Measurements from ENCODE around the gene PTPRG. TPM values are rescaled to one million over a fixed set of nuclear protein-coding genes. Genes with fewer than 3 reads are reported as not detected.
"Not testable (repeated sequence)": the region's sequence is repeated elsewhere in the genome, so short reads cannot be mapped to it uniquely, and the experiment has no call there.

The PTPRG gene
- total RNA-seq, 6 experiments from 2014 or later = 29.4 to 34.7 (median 32.7) TPM

- H3K27ac Mint-ChIP-seq = no peak overlapping the region
- H3K27me3 Mint-ChIP-seq (ENCODE audit: insufficient read depth) = peaks cover 10% of the 10 kb centered on the region
- H3K4me3 Mint-ChIP-seq = no peak overlapping the region
- H3K4me1 Mint-ChIP-seq (ENCODE audit: low read depth) = no peaks in the 10 kb centered on the region
- no peaks in the 10 kb centered on the region for H3K9me3 Mint-ChIP-seq
- no peak for TF ChIP-seq CTCF (IDR thresholded peaks at IDR 0.05)
- H3K36me3 Mint-ChIP-seq (ENCODE audit: low read depth) = no peaks in the 10 kb centered on the region
- no peak for DNase-seq
Measured at GRCh38 chr3:61545716-61546115, 15.7 kb upstream of the PTPRG start.

- Mint-ChIP-seq H3K27ac (no peak overlapping the region), H3K9me3 (no peaks in the 10 kb centered on the region), H3K36me3 (ENCODE audit: low read depth) (no peaks in the 10 kb centered on the region), H3K4me3 (no peak overlapping the region), H3K27me3 (ENCODE audit: insufficient read depth) (peaks cover 17% of the 10 kb centered on the region), H3K4me1 (ENCODE audit: low read depth) (no peaks in the 10 kb centered on the region)
- no peak for TF ChIP-seq CTCF (IDR thresholded peaks at IDR 0.05)
- no peak for DNase-seq
Measured at GRCh38 chr3:61547625-61548024, 13.7 kb upstream of the PTPRG start.

GRCh38 chr3:61552704-61553103, 8.7 kb upstream of the PTPRG start:
- not testable (repeated sequence) for H3K4me1 Mint-ChIP-seq (ENCODE audit: low read depth); H3K9me3 Mint-ChIP-seq; H3K27ac Mint-ChIP-seq; H3K36me3 Mint-ChIP-seq (ENCODE audit: low read depth); H3K4me3 Mint-ChIP-seq; DNase-seq
- peaks cover 13% of the 10 kb centered on the region for H3K27me3 Mint-ChIP-seq (ENCODE audit: insufficient read depth)

GRCh38 chr3:61559136-61559731, 2.1 kb upstream of the PTPRG start:
- peak; percentile 47 for DNase-seq
- Mint-ChIP-seq H3K27ac (no peak overlapping the region), H3K4me3 (no peak overlapping the region), H3K36me3 (ENCODE audit: low read depth) (0 out of 2 replicates have a peak, but pooled peaks cover 7% of the 10 kb centered on the region), H3K4me1 (ENCODE audit: low read depth) (peaks cover 17% of the 10 kb centered on the region), H3K9me3 (peaks cover 5% of the 10 kb centered on the region), H3K27me3 (ENCODE audit: insufficient read depth) (peaks cover 9% of the 10 kb centered on the region)
- peak; percentile 52 for TF ChIP-seq CTCF (IDR thresholded peaks at IDR 0.05)

GRCh38 chr3:61560517-61561373, 626 bp upstream of the PTPRG start:
- Mint-ChIP-seq H3K4me1 (ENCODE audit: low read depth) (peaks cover 32% of the 10 kb centered on the region), H3K36me3 (ENCODE audit: low read depth) (0 out of 2 replicates have a peak, but pooled peaks cover 7% of the 10 kb centered on the region), H3K4me3 (peak overlapping the region; percentile 98), H3K27ac (peak overlapping the region; percentile 96), H3K27me3 (ENCODE audit: insufficient read depth) (peaks cover 9% of the 10 kb centered on the region), H3K9me3 (peaks cover 5% of the 10 kb centered on the region)
- peak; percentile 57 for TF ChIP-seq CTCF (IDR thresholded peaks at IDR 0.05)
- DNase-seq = peak; percentile 76
